ENCODE data around the gene KAT5.
"Not testable (repeated sequence)": the region's sequence is repeated elsewhere in the genome, so short reads cannot be mapped to it uniquely, and the experiment has no call there.

The KAT5 gene

DNA sequence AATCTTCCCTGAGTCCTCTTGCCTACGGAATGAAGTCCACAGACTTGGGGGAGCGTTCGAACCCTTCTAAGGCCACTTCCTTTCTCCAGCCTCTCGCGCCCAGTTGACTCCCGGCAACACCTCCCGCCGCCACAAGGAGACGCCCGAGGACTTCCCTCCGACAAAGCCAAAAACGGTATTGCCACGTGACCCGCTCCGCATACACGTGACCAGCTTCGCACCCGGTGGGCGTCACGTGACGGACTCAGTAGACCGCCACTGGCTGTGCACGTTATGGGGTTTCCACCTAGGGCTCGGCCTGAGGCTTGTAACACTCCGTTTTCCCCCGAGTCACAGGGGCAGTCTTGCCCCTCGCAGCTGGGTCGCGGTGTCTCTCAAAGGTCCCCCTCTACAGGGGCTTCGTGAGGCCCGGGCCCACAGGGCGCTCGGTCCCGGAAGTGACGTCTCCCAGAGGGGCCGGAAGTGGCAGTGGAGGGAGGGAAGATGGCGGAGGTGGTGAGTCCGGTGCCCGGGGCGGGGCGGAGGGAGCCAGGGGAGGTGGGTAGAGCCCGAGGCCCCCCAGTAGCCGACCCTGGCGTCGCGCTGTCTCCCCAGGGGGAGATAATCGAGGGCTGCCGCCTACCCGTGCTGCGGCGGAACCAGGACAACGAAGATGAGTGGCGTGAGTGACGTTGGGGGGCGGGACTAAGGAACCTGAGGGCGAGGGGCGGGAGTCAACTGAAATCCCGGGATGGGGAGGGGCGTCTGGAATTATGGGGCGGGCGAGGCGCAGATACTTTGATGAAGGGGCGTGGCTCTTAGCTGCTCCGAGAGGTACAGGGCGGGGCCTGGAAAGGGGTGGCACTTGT lies at the start of gene KAT5:
TSS of gene KAT5 (plus strand) at position 468 of the 848 bp plus-strand sequence. CDS start at position 484, 16 bp downstream.
- H3K27ac ChIP-seq, result peak within 1 kb of the TSS; percentile 98

DNA sequence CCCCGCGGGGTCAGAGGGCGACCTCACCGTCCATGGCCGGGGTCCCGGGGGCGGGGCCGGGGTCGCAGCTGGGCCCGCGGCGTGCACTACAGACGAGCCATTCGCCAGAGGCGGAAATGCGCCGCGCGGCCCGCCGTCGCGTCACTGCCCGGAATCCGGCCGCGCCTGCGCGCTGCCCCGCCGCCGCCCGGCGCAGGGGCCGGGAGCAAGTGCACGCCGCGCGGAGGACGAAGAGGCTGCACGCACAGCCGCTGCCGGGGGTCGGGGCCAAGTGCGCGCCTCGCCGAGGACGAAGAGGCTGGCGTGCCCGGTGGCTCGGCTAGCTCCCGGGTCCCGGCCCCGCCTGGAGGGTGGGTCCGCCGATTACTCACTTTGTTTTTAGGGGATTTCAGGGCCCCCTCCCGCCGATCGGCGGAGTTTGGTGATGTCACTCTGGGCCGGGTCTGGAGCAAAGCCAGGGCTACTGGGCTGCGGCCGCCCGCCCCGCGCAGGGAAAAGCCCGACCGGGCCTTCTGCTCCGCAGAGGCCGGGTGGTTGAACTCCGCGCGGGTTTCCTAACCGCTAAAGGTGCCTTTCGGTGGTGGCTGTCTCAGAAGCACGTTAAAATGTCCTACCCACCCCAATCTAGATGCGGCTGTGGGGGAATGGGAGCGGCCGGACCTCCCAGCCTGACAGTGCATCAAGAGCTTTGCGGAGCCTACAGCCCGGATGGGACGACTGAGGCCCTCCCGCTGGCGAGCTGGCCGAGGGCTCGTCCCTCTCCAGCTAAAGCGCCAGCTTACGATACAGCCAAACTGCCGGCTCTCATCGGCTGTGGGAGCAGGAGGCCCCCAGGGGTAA lies 49.0 kb upstream of the KAT5 start, which contains the start of gene RELA:
TSS of gene RELA (minus strand) at position 118 of the 840 bp plus-strand sequence. CDS start at position 34, 84 bp downstream.
- peak; percentile 70 for DNase-seq (ENCODE audit: low read depth, low spot score)
- H3K27ac ChIP-seq, result peak within 1 kb of the TSS; percentile 96

More for the DNA sequence above, at the start of gene KAT5:
- peak; percentile 93 for DNase-seq (ENCODE audit: low read depth, low spot score)

DNA sequence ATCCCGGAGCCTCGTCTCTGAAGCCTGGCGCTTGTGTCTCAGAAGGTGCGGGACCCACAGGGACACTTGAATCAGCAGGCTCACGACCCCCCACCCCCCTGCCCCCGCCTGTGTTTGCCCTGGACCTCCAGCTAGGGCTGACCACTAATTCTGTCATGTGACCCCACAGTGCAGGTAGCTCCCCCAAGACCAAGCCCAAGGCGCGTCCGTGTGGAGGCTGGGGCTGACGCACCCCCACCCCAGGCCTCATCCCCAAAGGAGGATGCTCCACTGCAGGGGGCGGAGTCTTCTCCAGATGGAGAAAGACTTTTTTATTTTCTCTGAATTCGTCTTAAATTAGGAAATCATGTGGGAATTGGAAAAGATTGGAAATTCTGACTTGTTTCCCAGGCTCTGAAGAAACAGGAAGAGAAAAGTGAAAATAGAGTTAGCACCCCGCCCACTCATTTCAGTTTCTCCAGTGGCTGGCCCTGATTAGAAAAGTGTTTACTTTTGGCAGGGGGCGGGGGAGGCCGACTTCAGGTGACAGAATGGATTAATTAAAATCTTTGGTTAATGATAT lies 48.3 kb upstream of the KAT5 start:
- peak overlapping the region; percentile 96 for H3K27ac ChIP-seq
- DNase-seq (ENCODE audit: low read depth, low spot score), result no peak

DNA sequence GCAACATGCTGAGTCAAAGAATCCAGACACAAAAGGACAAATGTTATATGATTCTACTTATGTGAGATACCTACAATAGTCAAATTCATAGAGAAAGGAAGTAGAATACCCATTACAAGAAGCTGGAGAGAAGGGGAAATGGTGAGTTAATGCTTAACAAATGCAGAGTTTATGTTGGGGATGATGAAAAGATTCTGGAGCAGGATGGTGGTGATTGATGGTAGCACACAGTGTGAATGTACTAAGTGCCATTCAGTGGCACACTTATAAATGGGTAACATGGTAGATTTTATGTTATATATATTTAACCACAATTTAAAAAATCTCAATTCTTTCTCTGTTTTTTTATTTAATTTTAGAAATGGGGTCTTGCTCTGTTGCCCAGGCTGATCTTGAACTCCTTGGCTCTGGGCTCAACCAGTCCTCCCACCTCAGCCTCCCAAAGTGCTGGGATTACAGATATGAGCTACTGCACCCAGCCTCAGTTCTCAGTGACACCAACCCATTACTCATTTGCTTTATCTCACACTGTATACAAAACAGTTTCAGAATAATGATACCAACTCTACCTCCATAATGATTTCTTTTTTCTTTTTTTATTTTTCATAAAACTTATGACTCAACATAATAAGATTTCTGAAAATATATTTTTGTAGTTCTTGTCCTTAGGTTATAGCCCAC lies 39.7 kb upstream of the KAT5 start:
- no peak overlapping the region for H3K27ac ChIP-seq
- DNase-seq (ENCODE audit: low read depth, low spot score), result no peak

DNA sequence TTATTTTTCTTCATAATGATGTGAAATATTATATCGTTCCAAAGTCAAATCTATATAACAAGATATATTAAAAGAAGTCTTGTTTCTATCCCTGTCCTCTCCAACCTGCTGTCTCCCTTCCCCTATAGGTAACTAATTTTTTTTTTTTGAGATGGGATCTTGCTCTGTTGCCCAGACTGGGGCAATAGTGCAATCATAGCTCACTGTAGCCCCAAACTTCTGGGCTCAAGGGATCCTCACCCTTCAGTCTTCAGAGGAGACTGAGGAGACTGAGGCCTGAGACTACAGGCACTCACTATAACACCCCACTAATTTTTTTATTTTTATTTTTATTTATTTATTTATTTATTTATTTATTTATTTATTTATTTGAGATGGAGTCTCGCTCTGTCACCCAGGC lies 39.1 kb upstream of the KAT5 start:
- DNase-seq (ENCODE audit: low read depth, low spot score), result no peak
- no peak overlapping the region for H3K27ac ChIP-seq

DNA sequence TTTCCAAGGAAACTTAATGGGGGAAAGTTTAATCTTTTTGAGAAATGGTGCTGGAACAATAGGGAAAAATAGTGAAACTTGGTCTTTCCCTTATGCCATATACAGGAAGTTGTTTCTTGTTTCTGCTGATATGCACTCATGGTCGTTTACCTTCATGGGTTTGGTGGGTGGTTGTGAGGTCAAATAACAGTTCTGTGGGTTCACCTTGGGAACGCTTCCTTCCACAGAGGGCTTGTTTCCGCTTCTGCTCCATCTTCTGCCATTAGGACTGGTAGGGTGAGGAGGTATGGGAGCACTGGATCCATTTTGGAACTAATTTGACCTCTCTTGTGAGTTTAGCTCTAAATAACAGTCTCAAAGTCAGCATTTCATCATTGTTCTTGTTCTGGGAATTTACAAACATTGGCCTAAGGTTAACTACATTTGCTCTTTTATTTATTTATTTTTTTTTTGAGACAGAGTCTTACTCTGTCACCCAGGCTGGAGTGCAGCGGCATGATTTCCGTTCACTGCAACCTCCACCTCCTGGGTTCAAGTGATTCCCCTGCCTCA lies 31.8 kb upstream of the KAT5 start:
- no peak for DNase-seq (ENCODE audit: low read depth, low spot score)
- H3K27ac ChIP-seq, result no peak overlapping the region

GRCh38 chr11:65683480-65683879 lies 28.6 kb upstream of the KAT5 start:
- H3K27ac ChIP-seq; DNase-seq (ENCODE audit: low read depth, low spot score): not testable (repeated sequence)

DNA sequence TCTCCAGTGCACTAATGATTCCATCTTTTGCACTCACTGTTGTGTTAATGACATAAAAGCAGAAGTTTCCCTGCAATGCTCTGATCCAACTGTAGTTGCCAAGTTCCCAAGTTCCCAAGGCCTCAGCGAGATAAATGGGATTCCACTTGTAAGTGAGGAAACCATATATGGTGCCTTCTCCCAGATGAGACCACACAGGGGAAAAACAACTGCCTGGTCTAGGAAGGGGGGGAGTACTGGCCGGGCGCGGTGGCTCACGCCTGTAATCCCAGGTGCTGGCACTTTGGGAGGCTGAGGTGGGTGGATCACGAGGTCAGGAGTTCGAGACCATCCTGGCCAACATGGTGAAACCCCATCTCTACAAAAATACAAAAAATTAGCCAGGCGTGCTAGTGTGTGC lies 26.1 kb upstream of the KAT5 start:
- H3K27ac ChIP-seq, result no peak overlapping the region
- DNase-seq (ENCODE audit: low read depth, low spot score), result no peak

- not testable (repeated sequence) for DNase-seq (ENCODE audit: low read depth, low spot score); H3K27ac ChIP-seq
These were observed 20.2 kb upstream of the KAT5 start for GRCh38 chr11:65691847-65692246.

- no peak overlapping the region for H3K27ac ChIP-seq
- no peak for DNase-seq (ENCODE audit: low read depth, low spot score)
These were observed 19.7 kb upstream of the KAT5 start for GRCh38 chr11:65692367-65692766.

DNA sequence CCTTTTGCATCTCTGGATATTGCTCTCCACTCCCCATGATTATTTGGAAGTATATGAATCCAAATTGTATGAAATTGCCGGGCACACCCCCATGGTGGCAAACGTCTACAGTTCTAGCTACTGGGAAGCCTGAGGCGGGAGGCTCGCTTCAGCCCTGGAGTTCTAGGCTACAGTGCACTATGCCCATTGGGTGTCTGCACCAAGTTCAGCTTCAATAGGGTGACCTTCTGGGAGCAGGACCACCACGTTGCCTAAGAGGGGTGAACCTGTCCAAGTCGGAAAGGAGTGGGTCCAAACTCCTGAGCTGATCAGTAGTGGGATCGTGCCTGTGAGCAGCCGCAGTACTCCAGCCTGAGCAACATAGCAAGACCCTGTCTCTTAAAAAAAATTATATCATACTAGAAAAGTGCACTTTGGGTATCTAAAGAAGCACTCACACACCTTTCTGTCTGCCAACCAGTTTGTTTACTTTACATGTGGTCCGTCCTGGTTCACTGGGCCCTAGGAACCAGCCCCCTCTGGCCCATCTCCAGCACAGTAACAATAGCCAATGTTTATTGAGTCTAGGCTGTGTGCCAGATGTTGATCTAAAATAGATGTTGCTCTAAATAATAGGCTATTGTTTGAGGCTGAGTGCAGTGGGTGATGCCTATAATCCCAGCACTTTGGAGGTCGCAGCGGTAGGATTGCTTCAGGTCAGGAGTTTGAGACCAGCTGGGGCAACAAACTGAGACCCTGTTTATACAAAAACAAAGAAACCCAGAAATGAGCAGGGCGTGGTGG lies 16.4 kb upstream of the KAT5 start:
- DNase-seq (ENCODE audit: low read depth, low spot score), result peak; percentile 37
- H3K27ac ChIP-seq, result no peak overlapping the region

DNA sequence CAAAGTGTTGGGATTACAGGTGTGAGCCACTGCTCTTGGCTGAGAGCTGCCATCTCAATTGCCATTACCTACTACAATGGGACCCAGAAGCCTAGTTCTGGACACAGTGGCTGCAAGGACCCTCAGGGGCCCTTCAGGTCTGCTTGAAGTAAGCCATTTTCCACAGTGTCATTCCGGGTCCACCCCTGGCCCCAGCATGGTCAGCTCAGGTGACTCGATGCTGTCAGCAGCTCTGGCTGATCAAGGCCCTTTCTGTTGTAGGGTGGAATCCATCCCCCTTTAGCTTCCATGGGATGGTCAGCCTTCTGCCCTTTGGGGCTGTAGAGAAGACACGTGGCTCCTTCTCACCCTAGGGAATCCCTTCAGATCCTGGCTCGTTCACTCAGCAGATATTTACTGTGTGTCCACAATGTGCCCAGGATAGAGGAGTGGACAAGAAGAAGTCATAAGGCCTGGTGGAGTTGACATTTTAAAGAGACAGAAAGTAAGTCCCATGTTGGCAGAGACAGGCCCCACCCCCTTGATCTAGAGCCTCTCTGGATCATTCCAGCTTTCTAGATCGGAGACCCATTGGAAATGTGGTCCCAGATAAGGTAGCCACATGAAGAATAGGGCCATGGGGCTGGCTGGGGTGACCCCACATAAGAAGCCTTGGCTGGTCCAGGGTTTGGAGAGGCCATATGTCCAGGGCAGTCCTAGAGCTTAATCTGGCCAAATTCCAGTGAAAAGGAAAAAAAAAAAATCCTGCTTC lies 15.1 kb upstream of the KAT5 start:
- no peak overlapping the region for H3K27ac ChIP-seq
- DNase-seq (ENCODE audit: low read depth, low spot score), result no peak

DNA sequence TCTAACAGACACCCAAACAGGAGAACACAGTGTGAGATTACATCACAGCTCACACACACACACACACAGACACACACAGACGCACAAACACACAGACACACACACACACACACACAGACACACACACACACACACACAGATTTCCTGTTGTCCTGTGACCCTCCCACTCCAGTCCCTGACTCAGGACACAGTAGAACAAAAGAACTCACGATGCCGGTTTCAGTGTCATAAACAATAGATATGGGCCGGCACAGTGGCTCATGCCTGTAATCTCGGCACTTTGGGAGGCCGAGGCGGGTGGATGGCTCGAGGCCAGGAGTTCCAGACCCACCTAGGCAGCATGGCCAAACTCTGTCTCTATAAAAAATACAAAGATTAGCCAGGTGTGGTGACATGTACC lies 13.8 kb upstream of the KAT5 start:
- DNase-seq (ENCODE audit: low read depth, low spot score), result no peak
- H3K27ac ChIP-seq, result no peak overlapping the region

GRCh38 chr11:65699306-65699705 lies 12.7 kb upstream of the KAT5 start:
- H3K27ac ChIP-seq, result no peak overlapping the region
- no peak for DNase-seq (ENCODE audit: low read depth, low spot score)

- no peak for DNase-seq (ENCODE audit: low read depth, low spot score)
- H3K27ac ChIP-seq, result no peak overlapping the region
These were observed 11.7 kb upstream of the KAT5 start for GRCh38 chr11:65700399-65700798.

- no peak for DNase-seq (ENCODE audit: low read depth, low spot score)
- no peak overlapping the region for H3K27ac ChIP-seq
These were observed 10.4 kb upstream of the KAT5 start for GRCh38 chr11:65701686-65702085.

DNA sequence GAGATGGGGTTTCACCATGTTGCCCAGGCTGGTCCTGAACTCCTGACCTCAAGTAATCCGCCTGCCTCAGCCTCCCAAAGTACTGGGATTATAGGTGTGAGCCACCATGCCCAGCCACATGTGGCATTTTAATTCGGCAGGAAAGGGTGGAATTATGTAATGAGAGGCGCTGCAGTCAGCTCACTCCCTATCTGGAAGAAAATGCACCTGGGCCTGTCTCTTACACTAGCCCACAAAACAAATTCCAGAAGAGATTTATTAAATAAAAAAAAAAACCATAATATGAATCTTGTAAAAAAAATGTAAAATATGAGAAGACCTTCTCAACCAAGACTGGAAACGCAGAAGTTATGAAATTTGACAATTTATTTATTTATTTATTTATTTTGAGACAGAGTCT lies 8.2 kb upstream of the KAT5 start:
- DNase-seq (ENCODE audit: low read depth, low spot score), result no peak
- H3K27ac ChIP-seq, result no peak overlapping the region

GRCh38 chr11:65706303-65706763 lies 5.7 kb upstream of the KAT5 start:
- not testable (repeated sequence) for H3K27ac ChIP-seq; DNase-seq (ENCODE audit: low read depth, low spot score)

Data from epithelial cell of prostate (primary cell).